ENCODE data around the gene MXRA8. TPM values are rescaled to one million over a fixed set of nuclear protein-coding genes. Genes with fewer than 3 reads are reported as not detected.

MXRA8 gene
- total RNA-seq, 2 experiments from 2014 or later: 0.25 to 0.49 TPM

DNA sequence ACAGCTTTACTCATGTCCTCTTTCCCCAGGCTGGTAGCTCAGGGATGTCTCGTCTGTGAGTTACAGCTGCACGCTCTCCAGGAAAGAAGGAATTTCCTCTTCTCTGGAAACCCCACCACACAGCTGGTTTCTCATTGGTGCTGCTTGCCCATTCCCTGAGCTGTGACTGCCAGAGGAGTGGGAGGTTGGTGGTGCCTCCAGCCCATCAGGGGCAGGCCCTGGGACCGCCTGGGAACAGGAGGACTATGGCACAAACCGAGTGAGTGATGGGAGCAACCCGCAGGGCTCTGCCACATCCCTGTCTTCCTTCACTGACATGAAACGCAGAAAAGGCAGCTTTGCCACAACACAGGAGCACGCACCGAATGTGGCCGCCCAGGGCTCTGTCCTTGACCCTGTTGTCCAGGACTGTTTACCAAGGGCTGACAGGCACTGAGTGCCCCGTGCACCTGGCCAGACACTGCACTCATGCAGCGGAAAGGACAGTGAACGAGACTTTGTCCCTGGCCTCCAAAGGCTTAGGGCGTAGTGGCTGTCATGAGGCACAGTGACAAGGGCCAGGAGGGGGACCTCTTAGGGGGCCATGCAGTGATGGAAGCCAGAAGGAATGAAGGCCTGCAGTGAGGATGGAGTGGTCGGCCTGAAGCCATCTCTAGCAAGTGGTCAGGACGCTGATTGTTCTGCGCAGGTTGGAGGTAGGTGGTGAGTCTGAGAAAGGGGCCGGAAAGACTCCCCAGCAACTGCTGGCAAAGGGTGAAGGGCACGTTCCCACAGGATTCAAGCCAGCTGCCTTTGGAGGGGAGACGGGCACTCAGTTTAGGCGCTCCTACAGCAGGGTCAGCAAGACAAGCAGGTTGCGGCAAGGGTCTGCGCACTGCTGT lies 42.5 kb upstream of the MXRA8 start:
- no peaks in the 10 kb centered on the region for H3K9me3 Mint-ChIP-seq (ENCODE audit: low read depth)
- intact Hi-C loops (cut with DNase I, micrococcal nuclease): loop anchor here in 1 of 2 experiments (10.0 kb wide), 1 partner anchor 504 kb away; no protein-coding TSS in a partner anchor
- DNase-seq (no peak), ATAC-seq (no peak)
- peak overlapping the region; percentile 83 for H3K27ac Mint-ChIP-seq
- H3K36me3 Mint-ChIP-seq (ENCODE audit: low read depth): peaks cover 67% of the 10 kb centered on the region
- peak overlapping the region; percentile 93 for H3K4me3 Mint-ChIP-seq
- peaks cover 58% of the 10 kb centered on the region for H3K4me1 Mint-ChIP-seq
- no peaks in the 10 kb centered on the region for H3K27me3 Mint-ChIP-seq
- POLR2A ChIA-PET: interaction anchor here (0.7 kb wide), 1 partner anchor 171 kb away, joined by 3 read pairs; no protein-coding TSS in a partner anchor
- CTCF ChIA-PET: interaction anchor here (0.6 to 3.1 kb wide), 8 partner anchors 11 to 91 kb away, joined by 3 to 15 read pairs (median 3); partner anchors contain the start of gene AURKAIP1

DNA sequence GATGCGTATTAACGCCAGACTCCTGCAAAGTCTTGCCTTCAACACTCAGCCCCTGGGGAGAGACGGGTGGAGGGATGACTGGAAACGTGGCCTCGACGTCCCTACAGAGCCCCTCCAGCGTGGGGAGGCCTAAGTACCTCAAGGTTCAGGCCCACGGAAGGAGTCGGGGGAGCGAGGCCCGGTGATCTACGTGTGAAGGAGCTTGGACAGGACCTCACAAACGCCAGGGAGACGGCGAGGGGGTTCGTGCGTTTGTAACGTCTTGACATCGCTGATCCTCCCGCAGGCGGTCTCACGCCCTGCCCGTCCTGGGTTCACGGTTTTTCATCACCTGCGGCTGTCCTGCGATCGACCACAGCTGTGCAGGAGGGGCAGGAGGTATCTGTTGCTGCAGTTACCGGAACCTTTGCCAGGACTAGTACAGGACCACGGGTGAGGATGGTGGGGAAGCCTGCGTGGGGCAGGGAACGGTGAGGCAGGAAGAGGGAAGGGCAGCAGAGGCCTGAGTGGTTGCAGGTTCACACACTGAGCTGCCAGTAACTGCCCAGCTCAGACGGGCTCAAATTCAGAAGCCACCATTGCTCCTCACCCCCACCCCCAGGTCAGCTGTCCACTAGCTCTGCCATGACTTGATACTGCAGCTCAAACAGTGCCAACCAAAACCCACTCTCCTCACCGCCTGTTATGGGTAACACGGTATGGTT lies 41.7 kb upstream of the MXRA8 start:
- intact Hi-C loops (cut with DNase I, micrococcal nuclease): loop anchor here (1.0 to 10.0 kb wide), 15 partner anchors 7 to 505 kb away; partner anchors contain the start of genes MRPL20 (in 2 of the 2), ATAD3A (in 1 of the 2), ATAD3B (in 1 of the 2) and AURKAIP1 (in 1 of the 2)

DNA sequence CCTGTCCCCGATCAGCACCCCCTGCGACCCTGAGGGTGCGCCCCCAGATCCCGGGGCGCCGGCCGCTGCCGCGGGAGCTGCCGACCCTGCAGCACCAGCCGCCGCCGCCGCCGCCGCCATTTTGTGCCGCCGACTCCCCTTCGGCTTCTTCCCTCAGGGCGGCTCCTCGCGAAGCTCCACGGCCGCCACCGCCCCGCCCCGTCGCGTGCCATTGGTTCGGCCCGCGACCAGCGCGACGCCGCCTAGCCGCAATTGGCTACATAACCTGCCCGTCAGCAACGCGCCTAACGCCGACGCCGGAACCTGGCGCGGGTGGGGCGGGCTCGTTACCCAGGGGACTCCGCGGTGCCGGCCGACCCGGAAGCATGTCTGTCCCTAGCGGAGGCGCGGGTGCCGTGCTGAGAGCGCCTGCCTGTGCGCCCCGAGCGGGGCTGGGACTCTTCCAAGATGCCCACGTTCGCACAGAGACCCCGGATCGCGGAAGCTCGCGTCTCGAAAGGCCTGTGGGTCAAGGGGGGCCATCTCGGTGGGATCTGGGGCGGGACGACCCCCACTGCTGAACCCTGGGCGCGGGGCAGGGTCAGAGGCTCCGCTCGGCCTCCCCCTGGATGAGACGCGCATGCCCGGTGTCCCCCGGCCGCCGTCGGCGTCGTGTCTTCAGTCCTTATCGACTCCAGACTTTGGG lies 41.0 kb upstream of the MXRA8 start, which contains the start of gene CCNL2:
CCNL2 (minus strand) TSS at position 149 of the 685 bp plus-strand sequence; CDS start at position 120, 29 bp downstream.
- Mint-ChIP-seq H3K9me3 (ENCODE audit: low read depth) (no peaks in the 10 kb centered on the region), H3K27me3 (no peaks in the 10 kb centered on the region), H3K4me1 (peaks cover 52% of the 10 kb centered on the region), H3K4me3 (peak within 1 kb of the TSS; percentile 93), H3K36me3 (ENCODE audit: low read depth) (peaks cover 67% of the 10 kb centered on the region), H3K27ac (peak within 1 kb of the TSS; percentile 91)
- ATAC-seq (peak; percentile 97), DNase-seq (peak; percentile 100)
- CTCF ChIA-PET: interaction anchor here (0.7 to 3.1 kb wide), 9 partner anchors 8 to 255 kb away, joined by 3 to 15 read pairs (median 3); partner anchors contain the start of genes AURKAIP1 and MRPL20
- POLR2A ChIA-PET: interaction anchor here (0.6 to 1.3 kb wide), 8 partner anchors 8 to 51 kb away, joined by 3 to 12 read pairs (median 3); partner anchors contain the start of gene AURKAIP1
- intact Hi-C loops (cut with DNase I, micrococcal nuclease): loop anchor here (1.0 to 2.0 kb wide), 14 partner anchors 8 to 325 kb away; partner anchors contain the start of genes MRPL20 (in 2 of the 2), ATAD3A (in 1 of the 2), ATAD3B (in 1 of the 2) and AURKAIP1 (in 1 of the 2)

More for the DNA sequence above, 41.7 kb upstream of the MXRA8 start:
- Mint-ChIP-seq H3K4me1 (peaks cover 56% of the 10 kb centered on the region), H3K4me3 (peak overlapping the region; percentile 93), H3K36me3 (ENCODE audit: low read depth) (peaks cover 68% of the 10 kb centered on the region), H3K27me3 (no peaks in the 10 kb centered on the region), H3K27ac (peak overlapping the region; percentile 83), H3K9me3 (ENCODE audit: low read depth) (no peaks in the 10 kb centered on the region)
- ATAC-seq (no peak), DNase-seq (peak; percentile 49)
- POLR2A ChIA-PET: interaction anchor here (0.7 to 1.3 kb wide), 2 partner anchors 8 to 172 kb away, joined by 3 to 7 read pairs; no protein-coding TSS in a partner anchor
- CTCF ChIA-PET: interaction anchor here (0.6 to 3.1 kb wide), 9 partner anchors 10 to 90 kb away, joined by 3 to 15 read pairs (median 3); partner anchors contain the start of gene AURKAIP1

DNA sequence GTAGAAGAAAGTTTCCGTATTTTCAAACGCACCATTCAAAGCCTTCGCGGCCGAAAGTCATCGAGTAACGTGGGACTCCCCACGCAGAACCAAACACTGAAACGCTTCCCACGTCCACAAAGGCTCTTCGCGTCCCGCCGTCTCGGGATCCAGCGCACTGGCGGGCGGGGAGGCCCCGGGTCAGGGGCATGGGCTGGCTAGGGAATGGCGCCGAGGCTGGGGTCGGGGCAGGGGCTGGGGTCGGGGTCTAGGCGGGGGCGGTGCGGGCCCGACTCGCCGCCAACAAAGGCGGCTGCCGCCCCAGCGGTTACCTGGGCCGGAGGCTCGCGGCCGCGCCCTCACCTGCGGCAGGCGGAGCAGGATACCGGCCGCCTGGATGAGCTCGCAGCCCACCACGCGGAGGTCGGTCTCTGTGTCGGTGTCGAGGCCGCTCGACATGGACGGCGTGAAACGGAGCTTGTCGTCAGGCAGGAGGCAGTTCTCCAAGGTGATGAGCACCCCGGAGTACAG lies 40.4 kb upstream of the MXRA8 start:
- ATAC-seq: no peak

DNA sequence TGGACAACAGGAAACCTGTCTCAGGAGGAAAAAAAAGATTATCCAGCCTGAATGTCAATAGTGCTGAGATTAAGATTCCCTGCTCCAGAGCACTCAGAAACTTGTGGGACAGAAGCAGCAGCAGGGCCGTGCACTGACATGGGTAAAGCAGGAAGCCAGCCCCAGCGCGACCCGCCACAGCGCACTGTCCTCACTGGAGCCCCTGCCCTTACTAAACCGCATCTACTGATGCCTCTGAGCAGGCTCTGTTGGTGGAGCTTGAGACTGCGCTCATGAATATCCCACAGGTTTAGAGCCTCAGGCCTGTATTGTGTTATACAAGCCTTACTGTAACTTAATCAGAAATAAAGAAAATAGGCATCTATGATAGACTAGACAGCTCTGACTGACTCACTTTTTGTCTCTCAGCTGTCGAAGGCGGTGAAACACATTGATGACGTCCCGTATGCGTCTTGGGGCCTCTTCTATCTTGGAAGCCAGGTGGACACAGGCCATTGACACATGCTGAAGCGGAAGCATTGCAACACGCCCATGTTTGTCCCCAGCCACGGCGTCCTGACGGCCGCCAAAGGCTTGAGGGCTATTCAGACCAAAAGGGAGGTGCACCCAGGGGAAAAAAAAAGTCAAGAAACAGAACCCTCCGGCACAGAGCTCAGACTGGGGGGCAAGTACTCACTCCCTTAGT lies 39.6 kb upstream of the MXRA8 start:
- ChIA-PET CTCF (interaction anchor here (0.7 to 3.1 kb wide), 3 partner anchors 8 to 334 kb away, joined by 3 to 15 read pairs (median 11); partner anchors contain the start of gene MRPL20), POLR2A (interaction anchor here (0.5 to 1.6 kb wide), 2 partner anchors 23 to 420 kb away, joined by 3 to 5 read pairs; partner anchors contain the start of gene AURKAIP1)
- DNase-seq: peak; percentile 28
- Mint-ChIP-seq H3K27ac (peak overlapping the region; percentile 91), H3K27me3 (no peaks in the 10 kb centered on the region), H3K36me3 (ENCODE audit: low read depth) (peaks cover 72% of the 10 kb centered on the region), H3K9me3 (ENCODE audit: low read depth) (no peaks in the 10 kb centered on the region), H3K4me1 (peaks cover 44% of the 10 kb centered on the region), H3K4me3 (peak overlapping the region; percentile 93)
- ATAC-seq: no peak
- intact Hi-C loops (cut with DNase I, micrococcal nuclease): loop anchor here in 1 of 2 experiments (2.0 kb wide), 2 partner anchors 37 to 261 kb away; partner anchors contain the start of genes CDK11B and VWA1

More for the DNA sequence above, 40.4 kb upstream of the MXRA8 start:
- intact Hi-C loops (cut with DNase I, micrococcal nuclease): loop anchor here (1.0 to 2.0 kb wide), 14 partner anchors 9 to 326 kb away; partner anchors contain the start of genes MRPL20 (in 2 of the 2), ATAD3A (in 1 of the 2), ATAD3B (in 1 of the 2) and AURKAIP1 (in 1 of the 2)
- peak; percentile 26 for DNase-seq
- H3K27ac Mint-ChIP-seq: peak overlapping the region; percentile 91
- POLR2A ChIA-PET: interaction anchor here (0.5 to 1.3 kb wide), 9 partner anchors 9 to 420 kb away, joined by 3 to 12 read pairs (median 3); partner anchors contain the start of gene AURKAIP1
- no peaks in the 10 kb centered on the region for H3K27me3 Mint-ChIP-seq
- peak overlapping the region; percentile 93 for H3K4me3 Mint-ChIP-seq
- H3K36me3 Mint-ChIP-seq (ENCODE audit: low read depth): peaks cover 70% of the 10 kb centered on the region
- H3K4me1 Mint-ChIP-seq: peaks cover 50% of the 10 kb centered on the region
- CTCF ChIA-PET: interaction anchor here (0.7 to 3.1 kb wide), 9 partner anchors 9 to 334 kb away, joined by 3 to 15 read pairs (median 3); partner anchors contain the start of genes AURKAIP1 and MRPL20
- no peaks in the 10 kb centered on the region for H3K9me3 Mint-ChIP-seq (ENCODE audit: low read depth)

DNA sequence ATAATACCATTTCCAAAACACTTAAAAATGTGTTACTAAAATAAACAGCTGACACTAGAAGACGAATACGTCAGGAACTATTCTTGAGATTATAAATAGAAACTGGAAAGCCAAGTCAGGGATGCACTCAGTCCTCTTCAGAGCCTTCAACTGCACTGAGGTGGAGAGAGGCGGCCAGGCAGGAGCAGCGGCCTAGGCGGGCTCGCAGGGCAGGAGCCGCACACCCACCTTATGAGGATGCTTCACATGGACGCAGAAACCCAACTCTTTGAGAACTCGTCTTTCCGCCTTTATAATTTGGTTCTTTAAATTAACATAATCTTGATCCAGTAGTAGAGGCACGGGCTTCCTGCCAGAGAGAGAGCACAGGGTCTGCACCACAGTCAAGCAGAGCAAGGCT lies 36.8 kb upstream of the MXRA8 start:
- ChIA-PET CTCF (no interaction called here), POLR2A (interaction anchor here (0.6 kb wide), 1 partner anchor 381 kb away, joined by 3 read pairs; no protein-coding TSS in a partner anchor)
- H3K36me3 Mint-ChIP-seq (ENCODE audit: low read depth): peaks cover 72% of the 10 kb centered on the region
- peaks cover 21% of the 10 kb centered on the region for H3K4me1 Mint-ChIP-seq
- H3K27ac Mint-ChIP-seq: peak overlapping the region; percentile 9
- DNase-seq (no peak), ATAC-seq (no peak)
- intact Hi-C loops (cut with DNase I, micrococcal nuclease): no loop called here
- H3K4me3 Mint-ChIP-seq: no peak overlapping the region
- no peaks in the 10 kb centered on the region for H3K27me3 Mint-ChIP-seq
- H3K9me3 Mint-ChIP-seq (ENCODE audit: low read depth): no peaks in the 10 kb centered on the region

DNA sequence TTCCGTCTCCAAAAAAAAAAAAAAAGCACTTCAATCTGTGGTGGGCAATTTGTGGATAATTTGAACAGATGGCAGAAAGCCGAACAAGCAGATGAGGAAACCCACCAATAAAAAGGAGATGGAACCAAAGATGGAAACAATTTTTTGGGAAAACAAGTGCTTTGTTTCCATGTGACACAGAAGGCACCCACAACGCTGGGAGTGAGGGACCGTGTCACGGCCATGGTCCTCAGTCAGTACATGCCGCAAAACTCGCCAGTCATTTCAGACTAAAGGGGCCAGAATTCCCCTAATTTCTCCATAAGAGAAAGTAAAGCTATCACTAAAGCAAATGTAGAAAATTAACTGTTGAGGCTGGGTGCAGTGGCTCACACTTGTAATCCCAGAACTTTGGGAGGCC lies 35.8 kb upstream of the MXRA8 start:
- CTCF ChIA-PET: no interaction called here

DNA sequence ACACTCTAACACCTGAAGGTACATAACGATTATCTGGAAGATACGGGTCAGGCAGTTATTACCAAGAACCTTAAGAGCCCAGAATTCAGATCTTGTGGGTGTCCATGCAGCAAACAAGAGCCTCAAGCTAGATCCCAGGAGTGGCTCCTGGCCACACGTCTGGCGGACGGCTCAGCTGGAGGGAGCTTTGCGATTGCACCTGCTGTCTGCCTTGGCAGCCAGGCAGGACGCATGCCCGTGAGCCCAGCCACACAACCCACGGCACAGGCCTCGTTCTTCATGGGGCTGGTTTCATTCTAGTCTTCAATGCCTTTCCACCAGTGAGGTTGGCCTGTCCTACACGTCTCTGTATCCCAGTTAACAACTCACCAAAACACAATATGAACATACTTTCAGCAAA lies 35.1 kb upstream of the MXRA8 start:
- Mint-ChIP-seq H3K36me3 (ENCODE audit: low read depth) (peaks cover 73% of the 10 kb centered on the region), H3K27ac (no peak overlapping the region), H3K4me1 (peaks cover 18% of the 10 kb centered on the region), H3K9me3 (ENCODE audit: low read depth) (no peaks in the 10 kb centered on the region), H3K4me3 (no peak overlapping the region), H3K27me3 (no peaks in the 10 kb centered on the region)
- intact Hi-C loops (cut with DNase I, micrococcal nuclease): no loop called here
- ChIA-PET POLR2A (no interaction called here), CTCF (interaction anchor here (1.4 kb wide), 1 partner anchor 18 kb away, joined by 3 read pairs; the partner anchor contains the start of gene AURKAIP1)
- no peak for DNase-seq
- no peak for ATAC-seq

More for the DNA sequence above, 35.8 kb upstream of the MXRA8 start:
- POLR2A ChIA-PET: no interaction called here
- ATAC-seq (no peak), DNase-seq (no peak)
- Mint-ChIP-seq H3K4me1 (peaks cover 18% of the 10 kb centered on the region), H3K9me3 (ENCODE audit: low read depth) (no peaks in the 10 kb centered on the region), H3K4me3 (no peak overlapping the region), H3K36me3 (ENCODE audit: low read depth) (peaks cover 75% of the 10 kb centered on the region), H3K27ac (no peak overlapping the region), H3K27me3 (no peaks in the 10 kb centered on the region)
- intact Hi-C loops (cut with DNase I, micrococcal nuclease): no loop called here

DNA sequence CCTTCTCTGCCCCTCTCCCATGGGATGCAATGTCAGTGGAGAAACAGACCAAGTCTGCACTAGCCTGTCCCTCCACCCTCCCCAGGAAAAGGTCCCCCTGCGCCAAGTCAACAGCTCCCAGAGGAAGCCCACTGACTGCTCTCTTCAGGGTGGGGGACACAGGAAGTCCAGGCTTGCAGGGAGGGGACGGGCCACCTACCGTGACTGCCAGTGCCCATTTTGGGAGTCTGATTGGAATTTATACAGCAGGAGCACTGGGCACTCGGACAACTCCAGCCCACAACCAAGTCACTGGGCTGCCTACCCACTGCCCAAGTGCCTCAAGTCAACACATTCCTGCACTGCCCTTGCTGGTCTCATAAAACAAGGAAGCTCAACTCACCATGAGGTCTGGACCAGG lies 34.7 kb upstream of the MXRA8 start:
- H3K36me3 Mint-ChIP-seq (ENCODE audit: low read depth): peaks cover 73% of the 10 kb centered on the region
- no peak overlapping the region for H3K4me3 Mint-ChIP-seq
- intact Hi-C loops (cut with DNase I, micrococcal nuclease): no loop called here
- CTCF ChIA-PET: interaction anchor here (1.4 kb wide), 1 partner anchor 17 kb away, joined by 3 read pairs; the partner anchor contains the start of gene AURKAIP1
- DNase-seq: no peak
- H3K27me3 Mint-ChIP-seq: no peaks in the 10 kb centered on the region
- H3K27ac Mint-ChIP-seq: no peak overlapping the region
- H3K9me3 Mint-ChIP-seq (ENCODE audit: low read depth): no peaks in the 10 kb centered on the region
- H3K4me1 Mint-ChIP-seq: peaks cover 15% of the 10 kb centered on the region
- no peak for ATAC-seq
- POLR2A ChIA-PET: interaction anchor here (0.6 kb wide), 1 partner anchor 175 kb away, joined by 3 read pairs; no protein-coding TSS in a partner anchor

Measured in activated CD4-positive, alpha-beta T cell treated with anti-CD3 and anti-CD28 coated beads for 36 hours (primary cell).